Measurements from ENCODE around the gene SLC1A3. TPM values are rescaled to one million over a fixed set of nuclear protein-coding genes. Genes with fewer than 3 reads are reported as not detected.

Gene SLC1A3
- total RNA-seq, 1 experiment from 2014 or later: 6.6 TPM

DNA sequence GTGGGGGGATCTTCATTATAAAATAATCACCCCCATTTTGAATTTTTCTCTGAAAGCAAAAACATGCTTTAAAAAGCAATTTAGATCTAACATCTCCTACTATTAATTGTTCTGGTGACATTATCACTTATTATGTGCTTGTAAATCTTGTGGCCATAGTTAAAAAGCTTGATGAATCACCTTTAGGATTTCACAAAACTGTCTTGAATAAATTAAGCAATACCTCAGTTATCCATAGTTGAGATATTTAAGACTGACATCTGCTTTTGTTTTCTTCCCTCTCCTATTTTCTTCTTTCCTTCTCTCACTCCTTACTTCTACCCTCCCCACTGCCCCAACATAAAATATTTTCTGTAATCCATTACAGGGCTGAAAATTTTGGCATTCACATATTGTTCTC, 84.8 kb downstream of the SLC1A3 start:
- DNase-seq (ENCODE audit: low read depth, low spot score): no peak
- in situ Hi-C loops (cut with HindIII; ENCODE audit: low pct_unique_long_range_greater_than_20kb, low sequenced_read_pairs): no loop called here

DNA sequence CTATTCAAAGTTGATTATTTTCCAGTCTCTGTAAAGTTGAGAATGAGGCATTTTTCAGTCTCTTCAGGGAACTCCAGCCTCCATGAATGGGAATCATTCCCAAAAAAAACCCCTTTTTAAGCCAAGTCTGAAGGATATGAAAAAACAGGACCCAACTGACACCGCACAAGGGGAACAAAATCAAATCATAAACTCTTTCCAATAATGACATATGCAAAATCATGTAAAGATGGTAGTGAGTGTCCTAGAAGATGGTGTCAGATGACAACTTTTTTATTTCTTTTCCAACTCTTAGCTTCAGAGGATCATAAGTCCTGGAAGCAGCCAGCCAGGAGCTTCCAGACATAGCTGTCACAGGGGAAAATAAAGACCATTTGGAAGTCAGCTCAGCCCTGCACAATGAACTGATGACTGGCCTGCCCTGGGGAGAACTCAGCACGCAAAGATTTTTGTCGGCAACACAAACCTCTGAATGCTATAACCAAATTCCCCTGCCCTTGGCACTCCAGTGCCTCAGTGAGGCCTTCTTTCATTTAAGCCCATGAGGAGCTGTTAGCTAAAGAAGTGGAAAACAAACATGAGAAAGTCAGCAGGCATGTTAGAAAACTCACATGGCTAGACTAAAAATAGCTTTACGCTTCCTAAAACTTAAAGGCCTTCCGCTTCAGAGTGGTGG, 85.4 kb downstream of the SLC1A3 start:
- in situ Hi-C loops (cut with HindIII; ENCODE audit: low pct_unique_long_range_greater_than_20kb, low sequenced_read_pairs): no loop called here
- peak; percentile 53 for DNase-seq (ENCODE audit: low read depth, low spot score)

DNA sequence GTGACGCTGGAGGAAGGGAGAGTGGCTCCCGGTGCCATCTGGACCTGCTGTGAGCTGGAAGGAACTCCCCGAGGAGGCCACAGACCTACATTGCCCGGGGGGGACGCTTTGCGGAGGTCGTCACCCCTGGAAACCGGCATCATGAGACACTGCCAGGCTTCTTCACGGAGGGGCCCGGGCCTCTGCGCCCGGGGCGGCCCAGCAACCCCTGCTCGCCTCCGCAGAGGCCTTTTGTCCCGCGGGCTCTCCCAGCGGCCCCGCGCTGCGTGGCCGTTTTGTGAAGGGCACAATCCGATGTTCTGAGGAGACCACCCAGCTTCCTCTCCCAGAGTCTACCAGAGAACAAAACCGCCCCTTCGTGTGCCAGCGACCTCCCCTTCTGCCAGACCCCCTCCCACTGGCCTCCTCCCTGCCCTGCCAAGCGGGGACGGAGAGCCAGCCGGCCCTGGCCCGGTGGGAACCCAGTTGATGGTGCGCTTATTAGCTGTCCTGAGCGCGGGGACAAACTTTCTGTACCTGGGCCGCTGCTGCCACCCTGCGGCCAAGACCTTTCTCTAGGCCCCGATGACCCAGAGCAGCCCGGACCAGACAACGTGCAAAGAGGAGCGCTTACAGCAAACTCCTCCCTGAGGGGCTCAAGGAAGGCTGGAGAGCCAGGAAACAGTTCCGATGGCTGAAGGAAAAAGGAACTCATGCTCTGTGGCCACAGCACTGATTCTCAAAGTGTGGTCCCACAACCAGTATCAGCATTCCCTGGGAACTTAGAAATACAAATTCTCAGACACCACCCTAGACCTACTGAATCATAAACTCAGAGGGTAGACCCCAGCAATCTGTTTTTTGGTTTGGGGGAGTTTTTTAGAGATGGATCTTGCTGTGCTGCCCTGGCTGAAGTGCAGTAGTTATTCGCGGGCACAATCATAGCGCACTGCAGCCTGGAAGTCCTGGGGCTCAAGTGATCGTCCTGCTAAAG, 86.7 kb downstream of the SLC1A3 start:
- peak; percentile 85 for DNase-seq (ENCODE audit: low read depth, low spot score)
- in situ Hi-C loops (cut with HindIII; ENCODE audit: low pct_unique_long_range_greater_than_20kb, low sequenced_read_pairs): no loop called here

DNA sequence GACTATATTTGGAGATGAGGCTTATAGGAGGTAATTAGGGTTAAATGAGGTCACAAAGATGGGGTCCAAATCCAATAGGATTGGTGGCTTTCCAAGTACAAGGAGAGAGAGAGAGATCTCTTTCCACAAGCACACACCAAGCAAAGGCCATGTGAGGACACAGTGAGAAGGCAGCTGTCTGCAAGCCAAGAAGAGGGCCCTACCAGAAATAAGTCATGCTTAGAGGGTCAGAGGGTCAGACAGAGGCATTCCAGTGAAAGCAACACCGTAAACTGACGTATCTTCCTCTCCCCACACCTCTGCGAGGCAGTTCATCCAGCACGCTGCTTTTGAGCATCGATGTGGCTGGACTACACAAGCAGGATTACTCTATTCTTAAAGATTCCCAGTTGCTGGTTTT, 87.9 kb downstream of the SLC1A3 start:
- in situ Hi-C loops (cut with HindIII; ENCODE audit: low pct_unique_long_range_greater_than_20kb, low sequenced_read_pairs): no loop called here
- DNase-seq (ENCODE audit: low read depth, low spot score): no peak

DNA sequence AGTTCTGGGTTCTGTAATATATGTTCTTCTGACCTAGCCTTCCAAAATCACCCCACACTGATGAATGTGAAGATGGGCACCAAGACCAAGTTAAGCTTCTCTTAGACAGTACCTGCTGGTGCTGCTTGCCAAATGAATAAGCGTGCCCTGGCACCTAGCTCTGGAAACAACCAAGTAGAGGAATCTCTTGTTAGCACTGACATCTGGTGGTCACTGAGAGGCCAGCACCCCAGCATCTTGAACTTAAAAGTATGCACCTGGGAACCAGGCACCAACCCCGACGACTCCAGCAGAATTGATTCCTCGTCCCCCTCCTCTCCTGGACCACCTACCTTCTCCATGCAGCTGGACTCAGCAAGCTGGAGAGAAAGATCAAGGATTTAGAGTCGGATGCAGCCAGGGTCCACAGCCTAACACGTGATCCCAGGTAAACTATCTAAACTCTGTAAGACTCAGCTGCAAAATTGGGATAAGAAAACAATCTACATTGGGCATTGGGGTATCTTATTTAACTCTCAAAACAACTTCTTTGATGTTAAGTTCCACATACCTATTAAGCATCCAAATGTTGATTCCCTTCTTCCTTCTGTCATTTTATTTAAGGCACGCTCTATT, 89.8 kb downstream of the SLC1A3 start:
- DNase-seq (ENCODE audit: low read depth, low spot score): peak; percentile 85
- in situ Hi-C loops (cut with HindIII; ENCODE audit: low pct_unique_long_range_greater_than_20kb, low sequenced_read_pairs): no loop called here

DNA sequence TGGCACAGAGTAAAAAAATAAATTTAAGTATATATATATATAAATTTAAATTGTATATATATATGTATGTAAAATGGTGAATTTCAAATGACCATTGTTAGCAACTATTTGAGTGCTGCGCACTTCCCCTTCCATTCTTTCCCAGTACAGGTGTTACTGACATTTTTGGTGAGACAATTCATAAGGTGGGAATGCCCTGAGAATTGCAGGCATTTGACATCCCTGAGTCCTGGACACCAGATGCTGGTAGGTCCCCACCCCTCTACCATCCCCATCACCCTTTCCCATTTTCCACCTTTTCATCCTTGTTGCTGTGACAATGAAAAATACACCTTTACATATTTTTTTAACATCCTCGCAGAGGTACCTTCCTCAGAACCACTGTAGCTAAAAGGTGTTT, 91.6 kb downstream of the SLC1A3 start:
- in situ Hi-C loops (cut with HindIII; ENCODE audit: low pct_unique_long_range_greater_than_20kb, low sequenced_read_pairs): no loop called here
- no peak for DNase-seq (ENCODE audit: low read depth, low spot score)

DNA sequence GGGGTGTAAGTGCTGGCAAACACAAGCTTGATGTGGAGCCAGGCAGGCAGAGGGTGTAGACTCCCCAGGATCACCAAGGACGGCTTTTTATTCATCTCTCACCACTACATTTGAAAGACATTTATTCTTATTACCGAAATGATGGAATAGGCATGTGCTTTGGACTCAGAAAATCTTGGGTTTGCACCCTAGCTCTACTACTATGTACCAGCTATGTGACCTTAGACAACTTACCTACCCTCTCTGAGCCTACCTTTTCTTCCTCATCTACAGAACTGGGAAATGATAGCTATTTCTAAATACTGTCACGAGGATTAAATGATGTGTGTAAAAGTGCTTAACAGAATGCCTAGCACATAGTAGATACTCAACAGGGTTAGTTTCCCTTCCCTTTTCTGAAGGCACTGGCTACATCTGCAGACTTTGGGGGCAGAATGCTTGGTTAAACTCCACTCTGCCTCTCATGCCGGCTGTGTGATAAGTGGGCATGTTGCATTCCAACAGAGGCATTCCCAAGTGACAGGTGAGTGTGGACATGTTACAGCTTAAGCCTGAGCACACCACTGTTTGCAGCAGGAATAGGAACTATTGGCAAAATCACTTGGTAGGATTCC, 94.8 kb downstream of the SLC1A3 start:
- in situ Hi-C loops (cut with HindIII; ENCODE audit: low pct_unique_long_range_greater_than_20kb, low sequenced_read_pairs): loop anchor here (25.0 kb wide), 2 partner anchors 289 to 311 kb away; no protein-coding TSS in a partner anchor

DNA sequence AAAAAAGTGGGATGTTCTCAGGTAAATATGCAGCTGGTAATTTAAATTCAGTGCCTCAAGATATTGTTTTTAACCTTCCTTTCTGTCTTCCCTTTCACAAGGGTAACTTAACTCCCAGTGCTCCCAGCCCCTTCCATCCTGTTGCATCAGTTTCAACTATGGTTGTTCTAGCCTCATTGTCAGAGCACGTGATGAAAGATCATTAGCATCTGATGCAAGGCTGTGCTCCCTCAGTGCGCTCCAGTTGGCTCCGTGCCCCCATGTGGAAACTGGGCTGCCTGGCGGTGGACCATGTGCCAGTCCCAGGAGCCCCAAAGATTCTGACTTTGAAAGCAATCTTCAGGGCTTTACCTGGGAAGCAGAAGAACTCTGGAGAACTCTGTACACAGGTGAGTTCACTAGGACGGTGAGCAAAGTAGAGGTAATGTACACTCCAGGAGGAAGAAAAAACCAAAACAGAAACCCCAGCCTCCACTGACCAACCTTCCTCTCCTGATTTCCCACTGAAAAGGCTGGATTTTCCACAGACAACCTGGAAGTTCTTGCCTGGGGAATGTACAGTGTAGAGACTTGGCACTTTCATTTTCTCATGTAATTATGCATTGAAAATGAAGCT, 96.9 kb downstream of the SLC1A3 start:
- no peak for DNase-seq (ENCODE audit: low read depth, low spot score)
- in situ Hi-C loops (cut with HindIII; ENCODE audit: low pct_unique_long_range_greater_than_20kb, low sequenced_read_pairs): loop anchor here (25.0 kb wide), 2 partner anchors 291 to 309 kb away; no protein-coding TSS in a partner anchor

More for the DNA sequence above, 94.8 kb downstream of the SLC1A3 start:
- no peak for DNase-seq (ENCODE audit: low read depth, low spot score)

DNA sequence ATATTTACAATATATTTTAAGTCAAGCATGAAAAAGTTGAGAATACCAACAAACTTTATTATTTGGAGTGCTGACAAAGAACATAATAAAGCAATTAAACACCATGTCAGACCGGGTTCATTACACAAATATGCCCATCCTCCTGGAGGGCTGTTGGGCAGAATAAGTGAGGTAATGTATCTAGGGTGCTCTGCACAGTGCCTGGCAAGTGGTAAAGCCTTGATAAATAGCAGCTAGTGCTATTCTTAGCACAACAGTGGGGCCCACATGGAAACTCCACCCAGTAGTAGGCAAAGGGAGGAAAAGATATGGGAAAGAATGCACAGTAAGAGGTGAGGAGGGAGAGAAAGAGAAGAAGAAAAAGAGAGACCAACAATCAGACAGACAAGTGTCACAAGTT, 97.7 kb downstream of the SLC1A3 start:
- no peak for DNase-seq (ENCODE audit: low read depth, low spot score)
- in situ Hi-C loops (cut with HindIII; ENCODE audit: low pct_unique_long_range_greater_than_20kb, low sequenced_read_pairs): loop anchor here (25.0 kb wide), 2 partner anchors 292 to 308 kb away; no protein-coding TSS in a partner anchor

DNA sequence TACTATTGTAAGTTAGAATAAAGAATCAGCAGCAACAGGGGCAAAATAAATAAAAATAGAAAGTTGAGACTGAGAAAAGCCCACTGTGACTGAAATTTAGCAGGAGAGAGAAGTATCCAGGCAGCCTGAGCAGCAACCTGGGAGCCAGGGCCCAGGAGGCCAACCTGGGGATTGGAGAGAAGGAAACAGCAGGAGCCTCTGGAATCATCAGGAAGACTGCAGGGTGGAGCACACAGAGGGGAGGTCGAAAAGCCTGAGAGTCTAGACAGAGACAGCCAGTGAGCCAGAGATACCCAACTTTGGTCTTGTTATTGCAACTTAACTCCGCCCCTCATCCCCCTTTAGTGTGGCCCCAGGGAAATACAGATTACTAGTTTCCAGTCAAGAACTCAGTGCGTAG, 98.6 kb downstream of the SLC1A3 start:
- DNase-seq (ENCODE audit: low read depth, low spot score): no peak
- in situ Hi-C loops (cut with HindIII; ENCODE audit: low pct_unique_long_range_greater_than_20kb, low sequenced_read_pairs): loop anchor here (25.0 kb wide), 2 partner anchors 293 to 307 kb away; no protein-coding TSS in a partner anchor

DNA sequence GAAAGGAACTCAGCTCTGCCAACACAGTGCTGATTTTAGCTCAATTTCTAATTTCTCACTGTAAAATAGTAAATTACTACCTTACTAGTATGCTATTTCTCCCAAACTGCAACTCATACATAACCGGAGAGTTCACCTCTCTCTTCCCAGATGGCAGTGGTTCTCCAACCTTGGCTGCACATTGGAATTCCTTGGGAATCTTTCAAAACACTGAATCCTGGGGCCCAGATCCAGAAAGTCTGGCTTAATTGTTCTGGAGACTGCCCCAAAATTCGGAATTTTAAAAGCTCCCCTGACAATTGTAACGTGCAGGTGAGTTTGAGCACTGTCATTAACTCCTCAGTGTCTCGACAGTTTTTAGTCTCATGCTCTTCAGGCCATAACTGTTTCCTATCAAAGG, 100.3 kb downstream of the SLC1A3 start:
- DNase-seq (ENCODE audit: low read depth, low spot score): no peak
- in situ Hi-C loops (cut with HindIII; ENCODE audit: low pct_unique_long_range_greater_than_20kb, low sequenced_read_pairs): loop anchor here (25.0 kb wide), 2 partner anchors 294 to 306 kb away; no protein-coding TSS in a partner anchor

DNA sequence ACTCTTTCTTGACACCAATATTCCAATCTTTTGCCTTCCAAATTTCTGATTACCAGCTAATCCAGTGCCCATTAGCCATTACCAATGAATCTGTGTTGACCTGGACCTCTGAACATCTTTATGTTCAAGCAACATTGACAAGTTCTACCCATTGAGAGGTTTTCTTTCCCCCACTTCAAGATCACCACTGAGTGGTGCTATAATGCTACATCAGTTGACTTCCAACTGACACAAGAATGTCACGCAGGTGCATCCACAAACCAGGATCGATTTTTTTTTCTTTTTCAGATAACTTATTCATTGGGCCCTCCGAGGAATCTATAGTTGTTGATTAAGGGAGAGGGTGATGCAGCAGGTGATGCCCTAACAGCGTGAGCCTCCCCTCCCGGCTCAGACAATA, 102.6 kb downstream of the SLC1A3 start:
- in situ Hi-C loops (cut with HindIII; ENCODE audit: low pct_unique_long_range_greater_than_20kb, low sequenced_read_pairs): loop anchor here (25.0 kb wide), 2 partner anchors 297 to 303 kb away; no protein-coding TSS in a partner anchor
- DNase-seq (ENCODE audit: low read depth, low spot score): peak; percentile 48

DNA sequence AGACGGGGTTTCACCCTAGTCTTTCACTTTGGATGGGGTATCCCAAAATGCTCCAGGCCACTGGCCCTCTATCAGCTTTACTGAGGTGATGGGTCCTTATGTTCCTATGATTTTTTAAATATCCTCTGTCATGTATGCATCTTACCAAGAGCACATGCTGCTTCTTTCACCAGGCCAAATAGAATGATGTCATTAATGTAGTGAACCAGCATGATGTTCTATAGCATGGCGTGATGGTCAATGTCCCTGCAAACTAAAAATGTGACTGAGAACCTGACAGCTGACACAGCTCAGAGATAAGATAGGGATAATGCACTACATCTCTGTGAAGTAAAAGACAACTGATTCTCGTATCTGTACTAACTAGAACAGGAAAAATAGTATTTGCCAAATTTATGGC, 103.6 kb downstream of the SLC1A3 start:
- in situ Hi-C loops (cut with HindIII; ENCODE audit: low pct_unique_long_range_greater_than_20kb, low sequenced_read_pairs): loop anchor here (25.0 kb wide), 2 partner anchors 298 to 302 kb away; no protein-coding TSS in a partner anchor
- no peak for DNase-seq (ENCODE audit: low read depth, low spot score)

DNA sequence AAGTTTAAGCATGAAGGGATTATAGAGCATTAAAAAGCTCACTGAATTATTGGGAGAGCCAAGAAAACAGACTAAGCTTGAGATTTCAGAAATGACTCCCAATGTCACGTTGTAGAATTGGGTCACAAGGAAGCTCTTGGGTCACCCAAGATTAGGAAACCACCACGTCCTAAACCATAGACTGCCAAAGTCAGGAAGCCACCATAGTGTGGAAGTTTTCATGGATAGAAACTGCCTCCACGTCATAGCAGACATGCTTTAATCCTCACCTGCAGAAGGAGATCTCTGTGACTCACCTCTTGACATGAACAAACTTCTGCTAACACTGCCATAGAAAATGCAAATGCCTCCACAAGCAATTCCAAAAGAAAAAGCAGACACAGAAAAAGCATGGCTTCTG, 106.3 kb downstream of the SLC1A3 start:
- in situ Hi-C loops (cut with HindIII; ENCODE audit: low pct_unique_long_range_greater_than_20kb, low sequenced_read_pairs): loop anchor here (25.0 kb wide), 2 partner anchors 300 kb away; no protein-coding TSS in a partner anchor

DNA sequence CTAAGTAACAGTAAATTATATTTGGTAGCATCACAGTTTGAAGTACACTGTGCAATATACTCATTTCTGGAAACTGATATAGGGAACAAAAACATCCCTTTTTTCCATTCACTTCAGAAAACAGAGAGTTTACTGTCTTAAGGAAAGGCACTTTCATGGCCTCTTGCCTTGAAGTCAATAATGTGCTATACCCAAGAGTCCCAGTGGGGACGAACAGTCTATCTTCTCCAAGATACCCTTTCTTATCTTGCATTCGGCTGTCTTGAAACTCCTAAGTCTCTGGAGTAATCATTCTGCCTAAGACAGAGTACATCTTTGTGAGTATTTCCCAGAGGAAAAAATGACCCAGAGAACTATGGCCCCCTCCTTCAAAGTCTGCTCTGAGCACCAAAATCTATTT, 107.1 kb downstream of the SLC1A3 start:
- in situ Hi-C loops (cut with HindIII; ENCODE audit: low pct_unique_long_range_greater_than_20kb, low sequenced_read_pairs): loop anchor here (25.0 kb wide), 2 partner anchors 299 to 301 kb away; no protein-coding TSS in a partner anchor
- peak; percentile 98 for DNase-seq (ENCODE audit: low read depth, low spot score)

More for the DNA sequence above, 106.3 kb downstream of the SLC1A3 start:
- no peak for DNase-seq (ENCODE audit: low read depth, low spot score)

DNA sequence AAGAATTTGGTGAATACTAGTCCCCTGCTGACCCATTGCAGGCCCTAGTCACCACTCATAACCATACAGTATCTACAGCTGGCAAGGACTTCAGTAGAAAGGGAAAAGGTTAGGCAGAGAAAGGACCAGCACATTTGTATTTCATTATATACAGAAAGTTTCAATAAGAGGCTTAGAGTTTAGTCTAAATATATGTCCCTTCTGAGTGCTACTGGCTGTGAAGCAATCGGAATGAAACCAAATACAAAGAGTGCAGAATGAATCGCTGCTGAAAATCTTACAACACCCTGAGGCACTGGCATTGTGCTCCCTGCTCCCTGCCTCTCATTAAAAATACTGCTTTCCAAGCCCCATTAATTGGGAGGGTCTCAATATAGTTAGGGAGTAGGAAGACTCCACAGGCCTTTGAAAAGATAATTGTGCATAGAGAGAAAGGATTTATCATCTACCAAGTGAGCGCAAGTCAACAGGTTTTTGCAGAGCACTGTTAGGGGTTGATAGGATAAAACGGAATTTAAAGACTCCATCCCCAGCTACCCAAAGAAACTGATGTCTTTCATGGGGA, 110.8 kb downstream of the SLC1A3 start:
- no peak for DNase-seq (ENCODE audit: low read depth, low spot score)
- in situ Hi-C loops (cut with HindIII; ENCODE audit: low pct_unique_long_range_greater_than_20kb, low sequenced_read_pairs): loop anchor here (25.0 kb wide), 2 partner anchors 295 to 305 kb away; no protein-coding TSS in a partner anchor
